ENCODE measurements around the gene TFF1.

The TFF1 gene

DNA sequence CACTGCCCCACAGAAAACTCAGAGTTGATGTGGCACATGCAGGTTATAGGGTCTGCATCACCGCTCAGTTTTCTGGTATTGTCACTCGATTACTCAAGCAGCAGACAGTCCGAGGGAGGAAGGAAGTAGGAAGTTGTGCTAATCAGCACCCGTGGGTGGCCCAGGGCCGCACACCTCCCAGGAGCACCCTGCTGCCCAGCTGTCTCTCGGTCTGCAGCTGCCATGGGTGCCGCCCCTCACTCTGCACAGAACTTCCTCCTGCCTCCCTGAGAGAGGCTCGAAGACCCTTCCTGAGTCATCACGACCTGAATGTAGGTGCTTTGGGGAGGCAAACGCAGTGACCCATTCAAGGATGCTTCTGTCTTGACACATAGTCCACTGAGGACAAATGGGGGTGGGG lies 47.0 kb downstream of the TFF1 start:
- DNase-seq (ENCODE audit: low read depth in 1 of 2, low spot score in 1 of 2) = no peak

DNA sequence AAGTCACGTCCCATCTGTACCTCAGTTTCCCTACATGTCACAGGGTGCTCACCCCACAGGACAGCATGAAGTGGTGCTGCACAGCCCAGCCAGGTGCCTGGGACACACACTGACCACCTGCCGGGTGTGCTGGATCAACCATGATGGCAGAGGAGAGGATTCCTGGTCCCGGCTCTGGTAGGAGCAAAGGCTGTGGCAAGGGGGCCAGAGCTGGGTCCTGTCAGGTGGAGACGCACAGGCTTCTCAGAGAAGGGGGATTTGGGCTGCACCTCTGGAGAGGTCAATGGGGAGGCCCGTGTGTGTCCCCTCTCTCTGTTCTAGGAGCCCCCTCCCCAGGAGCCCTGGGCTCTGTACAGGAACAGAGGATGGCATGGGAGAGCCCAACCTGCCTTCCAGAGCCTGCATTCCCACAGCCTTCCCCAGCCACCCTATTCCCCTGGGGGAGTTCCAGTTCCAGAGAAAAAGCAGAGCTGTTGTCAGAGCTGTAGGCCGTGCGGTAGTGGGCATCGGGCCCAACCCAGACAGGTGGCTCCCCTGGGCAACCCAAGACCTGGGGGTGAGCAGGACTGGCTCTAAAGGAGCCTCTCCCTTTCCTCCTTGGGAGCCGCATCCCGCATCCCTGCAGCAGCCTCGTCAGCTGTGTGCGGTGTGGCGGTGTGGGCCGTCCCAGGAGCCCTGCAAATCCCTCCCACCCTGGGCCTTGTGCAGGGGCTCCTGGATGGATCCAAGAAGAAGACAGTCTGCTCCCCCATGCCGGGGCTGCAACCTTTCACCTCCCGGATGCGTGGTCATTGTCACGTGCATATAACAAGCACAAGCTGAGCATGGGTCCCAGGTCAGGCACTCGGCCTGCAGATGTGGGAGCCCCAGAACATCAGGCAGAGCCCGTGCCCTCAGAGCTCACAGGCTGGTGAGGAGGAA lies 48.2 kb downstream of the TFF1 start:
- no peak for DNase-seq (ENCODE audit: low read depth in 1 of 2, low spot score in 1 of 2)

DNA sequence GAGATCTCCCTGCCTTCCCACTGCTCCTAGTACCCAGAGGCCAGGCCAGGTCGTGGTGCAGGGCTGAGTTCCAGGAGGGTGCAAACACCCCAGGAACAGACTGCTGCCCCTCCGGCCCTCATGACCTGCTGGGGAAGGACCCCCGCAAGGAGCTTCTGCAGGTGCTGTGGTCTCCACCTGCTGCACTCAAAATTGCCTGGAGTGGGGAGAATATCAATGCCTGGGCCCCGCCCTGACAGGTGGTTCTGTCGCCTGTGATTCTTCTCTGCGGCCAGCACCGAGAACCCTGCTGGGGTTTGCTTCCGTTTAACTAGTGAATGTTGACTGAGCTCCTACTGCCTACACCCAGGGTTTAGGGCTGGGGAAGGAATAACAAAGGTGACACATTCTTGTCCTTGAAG lies 49.0 kb downstream of the TFF1 start:
- no peak for DNase-seq (ENCODE audit: low read depth in 1 of 2, low spot score in 1 of 2)

GRCh38 chr21:42316891-42317290 lies 49.4 kb downstream of the TFF1 start:
- DNase-seq (ENCODE audit: low read depth in 1 of 2, low spot score in 1 of 2) = no peak

- no peak for DNase-seq (ENCODE audit: low read depth in 1 of 2, low spot score in 1 of 2)
Observed at GRCh38 chr21:42315296-42315891, 50.9 kb downstream of the TFF1 start, which contains the start of gene TFF3. Gene TFF3 (minus strand): TSS chr21:42315409. CDS start chr21:42315374, 35 bp downstream.

DNA sequence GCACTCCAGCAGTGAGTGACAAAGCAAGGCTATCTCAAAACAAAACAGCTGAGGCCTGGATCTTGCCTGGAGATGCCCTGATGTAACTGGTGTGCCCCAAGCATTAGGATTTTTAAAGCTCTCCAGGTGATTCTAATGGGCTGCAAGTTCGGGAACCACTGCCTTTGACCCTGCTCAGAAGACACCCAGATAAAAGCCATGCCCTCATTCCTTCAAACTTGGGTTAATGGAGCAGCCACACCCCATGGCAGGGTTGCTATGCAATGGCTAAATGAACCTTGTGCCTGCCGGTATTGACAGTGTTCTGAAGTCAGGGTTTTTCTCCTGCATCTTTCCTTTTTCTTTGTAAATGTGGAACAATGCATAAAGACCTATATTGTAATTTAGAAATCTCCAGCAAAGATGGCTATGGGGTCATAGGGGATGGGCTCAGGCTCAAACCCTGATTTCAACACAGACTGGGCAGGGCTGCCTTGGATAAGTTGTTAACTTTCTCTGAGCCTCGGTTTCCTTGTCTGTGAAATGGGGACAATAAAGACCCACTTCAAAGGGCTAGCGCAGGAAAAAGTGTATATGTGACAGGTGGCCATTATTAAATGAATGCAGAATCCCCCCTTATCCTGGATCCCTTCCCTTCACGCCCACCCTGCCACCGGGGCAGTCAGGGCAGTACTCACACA lies 51.6 kb downstream of the TFF1 start:
- DNase-seq (ENCODE audit: low read depth in 1 of 2, low spot score in 1 of 2) = no peak

GRCh38 chr21:42313501-42313969 lies 52.8 kb downstream of the TFF1 start:
- DNase-seq (ENCODE audit: low read depth in 1 of 2, low spot score in 1 of 2) = no peak

- no peak for DNase-seq (ENCODE audit: low read depth in 1 of 2, low spot score in 1 of 2)
Observed at GRCh38 chr21:42312626-42313104, 53.7 kb downstream of the TFF1 start.

Data from activated CD4-positive, alpha-beta T cell treated with anti-CD3 and anti-CD28 coated beads, Interleukin-2, amount 50 U/mL, for 24 hours (primary cell).